ENCODE measurements around the gene PHKA2.

DNA sequence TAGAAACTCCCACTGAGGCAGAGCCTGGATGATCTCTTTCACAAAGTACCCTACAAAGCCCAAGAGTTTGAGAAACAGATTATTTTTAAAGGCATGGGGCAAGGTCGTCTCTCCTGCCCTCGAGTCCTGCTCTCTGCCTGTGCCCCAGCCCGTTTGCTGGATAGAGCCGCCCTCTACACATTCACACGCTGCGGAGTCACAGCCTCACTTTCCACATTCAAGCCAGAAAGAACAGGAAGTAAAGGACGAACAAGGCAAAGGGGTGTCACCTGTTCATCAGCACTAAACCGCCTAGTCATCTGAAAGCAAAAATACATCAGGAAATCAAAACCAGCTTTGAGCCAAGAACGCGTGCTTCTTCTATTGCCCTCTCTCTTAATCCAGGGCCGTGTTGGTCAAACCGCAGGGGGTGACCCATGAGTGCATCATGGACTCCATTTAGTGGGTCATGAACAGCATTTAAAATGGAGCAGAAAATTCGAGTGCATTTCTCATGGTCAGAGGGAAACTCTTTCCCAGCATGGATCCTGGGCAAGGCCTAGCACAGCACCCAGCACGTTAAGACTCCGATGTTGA is 83.4 kb downstream of the PHKA2 start:
- TF ChIP-seq, protein P1, sequence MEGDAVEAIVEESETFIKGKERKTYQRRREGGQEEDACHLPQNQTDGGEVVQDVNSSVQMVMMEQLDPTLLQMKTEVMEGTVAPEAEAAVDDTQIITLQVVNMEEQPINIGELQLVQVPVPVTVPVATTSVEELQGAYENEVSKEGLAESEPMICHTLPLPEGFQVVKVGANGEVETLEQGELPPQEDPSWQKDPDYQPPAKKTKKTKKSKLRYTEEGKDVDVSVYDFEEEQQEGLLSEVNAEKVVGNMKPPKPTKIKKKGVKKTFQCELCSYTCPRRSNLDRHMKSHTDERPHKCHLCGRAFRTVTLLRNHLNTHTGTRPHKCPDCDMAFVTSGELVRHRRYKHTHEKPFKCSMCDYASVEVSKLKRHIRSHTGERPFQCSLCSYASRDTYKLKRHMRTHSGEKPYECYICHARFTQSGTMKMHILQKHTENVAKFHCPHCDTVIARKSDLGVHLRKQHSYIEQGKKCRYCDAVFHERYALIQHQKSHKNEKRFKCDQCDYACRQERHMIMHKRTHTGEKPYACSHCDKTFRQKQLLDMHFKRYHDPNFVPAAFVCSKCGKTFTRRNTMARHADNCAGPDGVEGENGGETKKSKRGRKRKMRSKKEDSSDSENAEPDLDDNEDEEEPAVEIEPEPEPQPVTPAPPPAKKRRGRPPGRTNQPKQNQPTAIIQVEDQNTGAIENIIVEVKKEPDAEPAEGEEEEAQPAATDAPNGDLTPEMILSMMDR (IDR thresholded peaks at IDR 0.05), result no peak
- no peak for TF ChIP-seq POLR2A (IDR thresholded peaks at IDR 0.05)
- no peak for TF ChIP-seq POLR2AphosphoS5 (IDR thresholded peaks at IDR 0.05)

All from suprapubic skin (tissue), 4 donors.